Measurements from ENCODE around the gene GRPEL1. TPM values are rescaled to one million over a fixed set of nuclear protein-coding genes. Genes with fewer than 3 reads are reported as not detected.
"Not testable (repeated sequence)": the region's sequence is repeated elsewhere in the genome, so short reads cannot be mapped to it uniquely, and the experiment has no call there.

The GRPEL1 gene
- polyA plus RNA-seq, 3 donors from 2014 or later, result 40.4 to 58.9 (median 41.8) TPM

GRCh38 chr4:7103607-7104365, 35.9 kb upstream of the GRPEL1 start:
- H3K27me3 Mint-ChIP-seq (ENCODE audit: low read depth in 3 of 3), result peaks cover 2 to 4% (median 3%) of the 10 kb centered on the region in 3 donors
- peak overlapping the region; percentile 87 to 91 (median 87) for H3K4me3 Mint-ChIP-seq
- DNase-seq, result no peak
- no peaks in the 10 kb centered on the region for H3K36me3 Mint-ChIP-seq
- peaks cover 22 to 24% of the 10 kb centered on the region in 2 donors for H3K4me1 Mint-ChIP-seq
- peak overlapping the region in 1 of 6 donors; percentile 53 for H3K27ac Mint-ChIP-seq
- H3K9me3 Mint-ChIP-seq, result no peaks in the 10 kb centered on the region

GRCh38 chr4:7103031-7103606, 35.3 kb upstream of the GRPEL1 start:
- Mint-ChIP-seq H3K9me3 (no peaks in the 10 kb centered on the region), H3K4me3 (peak overlapping the region; percentile 87 to 91 (median 87)), H3K27me3 (ENCODE audit: low read depth in 3 of 3) (peaks cover 2 to 4% (median 4%) of the 10 kb centered on the region in 3 donors), H3K36me3 (no peaks in the 10 kb centered on the region), H3K4me1 (peaks cover 22 to 24% of the 10 kb centered on the region in 2 donors), H3K27ac (peak overlapping the region in 2 of 6 donors; percentile 62 to 73)
- peak; percentile 41 to 64 (median 51) for DNase-seq

DNA sequence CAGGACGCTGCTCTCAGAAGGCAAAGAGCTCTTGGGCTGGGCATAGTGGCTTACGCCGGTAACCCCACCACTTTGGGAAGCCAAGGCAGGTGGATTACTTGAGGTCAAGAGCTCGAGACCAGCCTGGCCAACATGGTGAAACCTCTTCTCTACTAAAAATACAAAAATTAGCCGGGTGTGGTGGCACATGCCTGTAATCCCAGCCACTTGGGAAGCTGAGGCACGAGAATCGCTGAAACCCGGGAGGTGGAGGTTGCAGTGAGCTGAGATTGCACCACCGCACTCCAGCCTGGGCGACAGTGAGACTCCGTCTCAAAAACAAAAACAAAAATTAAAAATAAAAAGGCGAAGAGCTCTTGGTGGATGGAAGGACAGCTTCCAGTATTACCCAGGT, 34.6 kb upstream of the GRPEL1 start:
- H3K36me3 Mint-ChIP-seq; H3K27ac Mint-ChIP-seq; DNase-seq; H3K9me3 Mint-ChIP-seq; H3K27me3 Mint-ChIP-seq (ENCODE audit: low read depth in 3 of 3): not testable (repeated sequence)
- Mint-ChIP-seq H3K4me1 (peaks cover 22 to 24% of the 10 kb centered on the region in 2 donors), H3K4me3 (peak overlapping the region; percentile 87 to 91 (median 87))

- Mint-ChIP-seq H3K4me3 (peak overlapping the region; percentile 87 to 91 (median 87)), H3K27ac (peak overlapping the region in 1 of 6 donors; percentile 69), H3K4me1 (peaks cover 22 to 24% of the 10 kb centered on the region in 2 donors), H3K36me3 (no peaks in the 10 kb centered on the region), H3K27me3 (ENCODE audit: low read depth in 3 of 3) (peaks cover 2 to 8% (median 6%) of the 10 kb centered on the region in 3 donors), H3K9me3 (no peaks in the 10 kb centered on the region)
- DNase-seq, result peak; percentile 27 to 44 (median 41)
Measured at GRCh38 chr4:7101692-7102515, 34.0 kb upstream of the GRPEL1 start.

- Mint-ChIP-seq H3K36me3 (no peaks in the 10 kb centered on the region), H3K27me3 (ENCODE audit: low read depth in 3 of 3) (peaks cover under 1 to 13% (median 7%) of the 10 kb centered on the region in 3 donors), H3K27ac (no peak overlapping the region), H3K4me3 (no peak overlapping the region), H3K4me1 (peaks cover 0 to under 1% of the 10 kb centered on the region in 2 donors), H3K9me3 (no peaks in the 10 kb centered on the region)
- DNase-seq, result no peak
Measured at GRCh38 chr4:7096236-7096635, 28.4 kb upstream of the GRPEL1 start.

DNA sequence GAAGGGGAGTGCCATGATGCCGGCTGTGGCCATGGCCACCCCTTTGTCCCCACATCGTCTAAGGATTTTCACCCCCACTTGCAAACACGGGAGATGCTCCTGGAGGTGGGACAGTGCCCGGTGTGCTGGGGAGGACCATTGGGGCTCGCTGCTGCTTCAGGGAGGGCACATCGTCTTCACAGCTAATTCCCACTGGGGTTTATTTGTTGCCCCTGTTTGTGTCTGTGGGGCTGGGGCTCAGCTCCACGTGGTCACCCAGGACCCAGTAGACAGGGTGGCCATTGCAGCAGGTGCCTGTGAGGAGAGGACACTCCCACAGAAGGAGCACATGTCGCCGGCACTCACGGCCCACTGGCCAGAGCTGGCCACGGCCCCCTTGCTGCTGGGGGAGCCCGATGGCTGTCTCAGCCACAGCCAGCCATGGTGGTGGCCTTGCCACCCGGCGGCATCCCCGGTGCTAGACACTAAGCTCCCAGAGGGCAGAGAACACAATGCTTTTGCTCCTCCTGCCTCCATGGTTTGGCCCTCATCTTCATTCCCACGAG, 27.8 kb upstream of the GRPEL1 start:
- H3K36me3 Mint-ChIP-seq, result no peaks in the 10 kb centered on the region
- no peaks in the 10 kb centered on the region for H3K4me1 Mint-ChIP-seq
- H3K27me3 Mint-ChIP-seq (ENCODE audit: low read depth in 3 of 3), result peaks cover 4 to 12% (median 6%) of the 10 kb centered on the region in 3 donors
- H3K4me3 Mint-ChIP-seq, result no peak overlapping the region
- no peaks in the 10 kb centered on the region for H3K9me3 Mint-ChIP-seq
- no peak overlapping the region for H3K27ac Mint-ChIP-seq
- no peak for DNase-seq

DNA sequence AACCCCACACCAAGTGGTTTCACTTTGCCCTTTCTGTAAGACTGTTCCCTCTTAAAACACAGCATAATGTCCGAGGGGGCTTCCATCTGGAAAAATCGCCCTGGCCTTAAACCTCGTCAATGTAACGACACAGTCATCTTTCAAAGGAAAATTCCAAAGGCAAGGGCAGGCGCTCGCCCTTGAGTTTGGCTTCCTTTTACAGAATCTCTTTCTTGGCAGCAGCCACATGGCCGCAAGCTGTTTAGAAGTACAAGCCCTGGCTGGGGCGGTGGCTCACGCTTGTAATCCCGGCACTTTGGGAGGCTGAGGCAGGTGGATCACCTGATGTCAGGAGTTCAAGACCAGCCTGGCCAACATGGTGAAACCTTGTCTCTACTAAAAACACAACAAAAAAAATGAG, 27.1 kb upstream of the GRPEL1 start:
- H3K9me3 Mint-ChIP-seq, result no peaks in the 10 kb centered on the region
- no peak overlapping the region for H3K4me3 Mint-ChIP-seq
- H3K27me3 Mint-ChIP-seq (ENCODE audit: low read depth in 3 of 3), result peaks cover 4 to 13% (median 6%) of the 10 kb centered on the region in 3 donors
- no peak for DNase-seq
- no peaks in the 10 kb centered on the region for H3K36me3 Mint-ChIP-seq
- no peak overlapping the region for H3K27ac Mint-ChIP-seq
- H3K4me1 Mint-ChIP-seq, result no peaks in the 10 kb centered on the region

- H3K4me1 Mint-ChIP-seq, result no peaks in the 10 kb centered on the region
Measured at GRCh38 chr4:7092026-7092425, 24.2 kb upstream of the GRPEL1 start.

GRCh38 chr4:7089213-7089986, 21.5 kb upstream of the GRPEL1 start:
- Mint-ChIP-seq H3K27ac (no peak overlapping the region), H3K4me3 (no peak overlapping the region), H3K27me3 (ENCODE audit: low read depth in 3 of 3) (peaks cover 4 to 17% (median 10%) of the 10 kb centered on the region in 3 donors), H3K9me3 (peaks cover 0 to 3% (median 0%) of the 10 kb centered on the region in 6 donors), H3K4me1 (no peaks in the 10 kb centered on the region), H3K36me3 (no peaks in the 10 kb centered on the region)
- no peak for DNase-seq

More at GRCh38 chr4:7092026-7092425, 24.2 kb upstream of the GRPEL1 start:
- DNase-seq, result no peak
- H3K36me3 Mint-ChIP-seq, result no peaks in the 10 kb centered on the region
- peaks cover 1 to 13% (median 4%) of the 10 kb centered on the region in 3 donors for H3K27me3 Mint-ChIP-seq (ENCODE audit: low read depth in 3 of 3)
- no peak overlapping the region for H3K4me3 Mint-ChIP-seq
- H3K9me3 Mint-ChIP-seq, result no peaks in the 10 kb centered on the region
- no peak overlapping the region for H3K27ac Mint-ChIP-seq

DNA sequence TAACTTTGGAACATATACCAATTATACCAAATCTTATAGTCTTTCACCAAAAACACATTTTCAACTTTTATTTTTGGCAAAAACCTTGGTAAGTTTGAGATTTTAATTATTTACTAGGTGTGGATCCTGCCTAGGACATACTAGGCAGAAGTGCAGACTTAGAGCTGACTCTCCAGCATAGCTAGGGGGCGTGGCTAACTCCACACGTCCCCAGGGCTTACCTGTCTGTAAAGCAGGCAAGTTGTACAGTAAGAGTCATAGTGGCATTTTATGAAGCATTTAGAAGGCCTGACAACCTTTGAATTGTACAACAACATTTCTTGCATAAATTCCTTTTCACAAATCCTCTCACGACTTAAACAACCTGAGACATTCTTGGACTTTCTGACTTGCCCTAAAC, 19.2 kb upstream of the GRPEL1 start:
- Mint-ChIP-seq H3K4me3 (no peak overlapping the region), H3K27me3 (ENCODE audit: low read depth in 3 of 3) (peaks cover 6 to 20% (median 19%) of the 10 kb centered on the region in 3 donors), H3K36me3 (no peaks in the 10 kb centered on the region), H3K9me3 (peaks cover 0 to 3% (median 0%) of the 10 kb centered on the region in 6 donors), H3K27ac (no peak overlapping the region), H3K4me1 (no peaks in the 10 kb centered on the region)
- no peak for DNase-seq

- no peak for DNase-seq
- no peak overlapping the region for H3K27ac Mint-ChIP-seq
- H3K27me3 Mint-ChIP-seq (ENCODE audit: low read depth in 3 of 3), result peaks cover 6 to 22% (median 20%) of the 10 kb centered on the region in 3 donors
- no peaks in the 10 kb centered on the region for H3K4me1 Mint-ChIP-seq
- H3K36me3 Mint-ChIP-seq, result no peaks in the 10 kb centered on the region
- H3K4me3 Mint-ChIP-seq, result no peak overlapping the region
- H3K9me3 Mint-ChIP-seq, result peaks cover 0 to 3% (median 0%) of the 10 kb centered on the region in 6 donors
Measured at GRCh38 chr4:7086384-7086783, 18.5 kb upstream of the GRPEL1 start.

DNA sequence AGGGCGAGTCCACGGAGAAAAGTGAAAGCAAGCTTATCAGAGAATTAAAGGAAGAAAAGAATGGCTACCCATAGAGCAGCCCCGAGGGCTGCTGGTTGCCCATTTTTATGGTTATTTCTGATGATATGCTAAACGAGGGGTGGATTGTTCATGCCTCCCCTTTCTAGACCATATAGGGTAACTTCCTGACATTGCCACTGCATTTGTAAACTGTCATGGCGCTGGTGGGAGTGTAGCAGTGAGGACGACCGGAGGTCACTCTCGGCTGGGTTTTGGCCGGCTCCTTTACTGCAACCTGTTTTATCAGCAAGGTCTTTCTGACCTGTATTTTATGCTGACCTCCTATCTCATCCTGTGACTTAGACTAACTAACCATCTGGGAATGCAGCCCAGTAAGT, 16.7 kb upstream of the GRPEL1 start:
- not testable (repeated sequence) for H3K36me3 Mint-ChIP-seq, H3K9me3 Mint-ChIP-seq, H3K4me3 Mint-ChIP-seq, DNase-seq, H3K4me1 Mint-ChIP-seq, H3K27ac Mint-ChIP-seq
- H3K27me3 Mint-ChIP-seq (ENCODE audit: low read depth in 3 of 3), result peaks cover 17 to 28% (median 18%) of the 10 kb centered on the region in 3 donors
